Measurements from ENCODE around the gene SPIB.
A peak's percentile ranks its signal among the peaks of the same experiment; 100 is the strongest.
"Not testable (repeated sequence)": the region's sequence is repeated elsewhere in the genome, so short reads cannot be mapped to it uniquely, and the experiment has no call there.

Gene SPIB

DNA sequence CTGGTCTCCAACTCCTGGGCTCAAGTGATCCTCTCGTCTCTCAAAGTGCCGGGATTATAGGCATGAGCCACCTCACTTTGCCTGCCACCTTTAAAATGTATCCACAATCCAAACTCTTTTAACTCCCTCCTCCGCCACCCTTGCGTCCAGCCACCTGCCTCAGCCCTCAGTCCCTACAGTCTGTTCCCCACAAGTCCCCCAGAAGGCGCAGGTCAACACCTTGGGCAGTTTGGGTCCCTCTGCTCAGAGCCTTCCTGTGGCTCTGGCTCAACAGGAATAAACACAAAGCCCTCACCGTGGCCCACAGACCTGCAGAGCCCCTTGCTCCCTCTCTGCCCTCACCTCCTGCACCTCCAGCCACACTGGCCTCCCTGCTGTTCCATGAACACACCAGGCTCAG lies 50.1 kb downstream of the SPIB start:
- no peak for DNase-seq (ENCODE audit: low read depth)

- DNase-seq (ENCODE audit: low read depth): not testable (repeated sequence)
These were observed 54.6 kb downstream of the SPIB start for GRCh38 chr19:50473336-50473735.

GRCh38 chr19:50475101-50475568 lies 56.4 kb downstream of the SPIB start:
- no peak for DNase-seq (ENCODE audit: low read depth)

DNA sequence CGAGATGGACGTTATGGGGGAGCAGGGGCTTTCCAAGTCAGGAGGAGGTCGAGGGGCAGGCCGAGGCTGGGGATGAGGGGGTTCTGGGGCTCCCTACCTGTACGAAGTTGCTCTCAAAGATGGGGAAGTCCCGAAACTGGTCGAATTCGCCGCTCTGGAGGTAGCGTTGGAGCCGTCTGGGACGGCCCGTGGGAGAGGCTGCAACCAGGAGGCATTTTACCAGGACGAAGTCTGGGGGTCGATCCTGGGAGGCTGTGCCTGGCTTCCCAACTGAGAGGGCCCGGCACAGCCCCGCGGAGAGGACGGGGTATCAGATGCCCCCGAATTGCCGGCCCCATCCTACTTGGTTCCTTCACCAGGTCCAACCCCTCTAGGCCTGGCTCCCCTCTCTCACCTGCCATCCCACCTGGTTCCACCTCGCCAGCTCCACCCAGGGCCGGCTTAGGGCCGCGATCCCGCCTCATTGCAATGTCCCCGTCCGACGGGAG lies 57.0 kb downstream of the SPIB start:
- DNase-seq (ENCODE audit: low read depth): no peak

DNA sequence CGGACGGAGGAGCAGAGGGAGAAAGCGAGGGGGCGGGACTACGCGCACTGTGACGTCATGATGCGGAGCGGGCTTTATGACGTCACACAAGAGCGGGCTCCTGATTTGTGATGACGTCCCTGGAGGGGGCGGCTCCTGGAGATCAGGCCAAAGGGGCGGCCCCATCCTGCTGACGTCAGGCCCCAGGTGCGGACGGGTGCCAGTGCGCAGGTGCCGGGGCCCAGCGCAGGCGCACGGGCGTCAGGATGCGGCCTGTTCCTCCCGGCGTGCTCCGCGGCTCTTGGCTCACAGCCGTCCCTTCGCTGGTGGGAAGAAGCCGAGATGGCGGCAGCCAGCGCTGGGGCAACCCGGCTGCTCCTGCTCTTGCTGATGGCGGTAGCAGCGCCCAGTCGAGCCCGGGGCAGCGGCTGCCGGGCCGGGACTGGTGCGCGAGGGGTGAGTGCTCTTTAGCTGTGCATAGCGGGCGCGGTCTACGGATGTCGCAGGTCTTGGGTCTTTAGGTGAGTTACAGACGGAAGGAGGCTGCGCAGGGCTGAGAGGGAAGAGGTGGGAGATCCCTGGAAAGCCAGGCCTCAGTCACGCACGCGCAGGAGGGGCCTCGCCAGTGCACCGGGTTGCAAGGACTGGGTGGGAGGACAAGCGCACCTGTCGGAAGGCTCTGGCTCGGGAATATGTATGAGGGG lies 57.6 kb downstream of the SPIB start, which contains the start of the genes EMC10 and GARIN5A:
TSS of gene EMC10 (plus strand) at position 284 of the 683 bp plus-strand sequence. CDS start at position 322, 38 bp downstream.
TSS of gene GARIN5A (minus strand) at position 625 of the 683 bp plus-strand sequence. CDS start at position 165, 460 bp downstream.
- DNase-seq (ENCODE audit: low read depth): peak; percentile 85

DNA sequence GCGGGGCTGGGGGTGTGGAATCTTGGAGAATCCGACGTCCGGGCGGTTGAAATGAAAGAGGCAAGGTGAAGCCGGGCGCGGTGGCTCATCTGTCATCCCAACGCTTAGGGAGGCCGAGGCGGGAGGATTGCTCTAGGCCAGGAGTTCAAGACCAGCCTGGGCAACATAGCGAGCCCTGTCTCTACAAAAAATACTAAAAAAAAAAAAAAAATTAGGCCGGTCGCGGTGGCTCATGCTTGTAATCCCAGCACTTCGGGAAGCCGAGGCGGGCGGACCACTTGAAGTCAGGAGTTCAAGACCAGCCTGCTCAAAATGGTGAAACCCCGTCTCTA lies 58.1 kb downstream of the SPIB start:
- DNase-seq (ENCODE audit: low read depth): no peak

DNA sequence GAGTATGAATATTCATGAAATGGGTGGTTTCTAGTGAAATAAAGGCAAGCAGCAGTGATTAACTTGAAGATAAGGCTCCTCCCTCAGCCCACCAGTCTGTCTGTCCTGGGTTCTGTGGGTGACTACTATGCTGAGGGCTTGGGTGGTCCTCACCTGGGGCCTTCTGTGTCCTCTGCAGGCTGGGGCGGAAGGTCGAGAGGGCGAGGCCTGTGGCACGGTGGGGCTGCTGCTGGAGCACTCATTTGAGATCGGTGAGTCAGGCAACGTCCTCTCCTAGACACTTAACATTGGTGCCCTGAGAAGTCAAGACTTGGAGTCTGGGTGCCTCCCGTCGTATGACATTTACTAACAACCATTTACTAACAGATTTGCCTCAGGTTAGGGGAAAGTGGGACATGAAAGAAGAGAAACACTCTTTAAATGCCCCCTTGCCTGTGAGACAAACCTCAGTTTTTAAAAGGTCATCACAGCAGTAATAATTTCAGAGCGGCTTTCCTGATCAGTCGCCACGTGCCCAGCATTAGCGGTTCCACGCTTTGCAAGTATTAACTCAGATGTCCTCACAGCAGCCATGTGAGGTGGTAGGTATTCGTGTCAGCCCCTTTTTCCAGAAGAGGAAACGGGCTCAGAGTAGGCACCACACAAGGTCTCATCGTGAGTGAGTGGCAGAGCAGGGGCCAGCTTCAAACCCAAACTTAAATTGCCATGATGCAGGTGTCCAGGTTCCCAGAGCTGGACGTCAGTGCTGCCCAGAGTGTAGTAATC lies 59.2 kb downstream of the SPIB start:
- no peak for DNase-seq (ENCODE audit: low read depth)

DNA sequence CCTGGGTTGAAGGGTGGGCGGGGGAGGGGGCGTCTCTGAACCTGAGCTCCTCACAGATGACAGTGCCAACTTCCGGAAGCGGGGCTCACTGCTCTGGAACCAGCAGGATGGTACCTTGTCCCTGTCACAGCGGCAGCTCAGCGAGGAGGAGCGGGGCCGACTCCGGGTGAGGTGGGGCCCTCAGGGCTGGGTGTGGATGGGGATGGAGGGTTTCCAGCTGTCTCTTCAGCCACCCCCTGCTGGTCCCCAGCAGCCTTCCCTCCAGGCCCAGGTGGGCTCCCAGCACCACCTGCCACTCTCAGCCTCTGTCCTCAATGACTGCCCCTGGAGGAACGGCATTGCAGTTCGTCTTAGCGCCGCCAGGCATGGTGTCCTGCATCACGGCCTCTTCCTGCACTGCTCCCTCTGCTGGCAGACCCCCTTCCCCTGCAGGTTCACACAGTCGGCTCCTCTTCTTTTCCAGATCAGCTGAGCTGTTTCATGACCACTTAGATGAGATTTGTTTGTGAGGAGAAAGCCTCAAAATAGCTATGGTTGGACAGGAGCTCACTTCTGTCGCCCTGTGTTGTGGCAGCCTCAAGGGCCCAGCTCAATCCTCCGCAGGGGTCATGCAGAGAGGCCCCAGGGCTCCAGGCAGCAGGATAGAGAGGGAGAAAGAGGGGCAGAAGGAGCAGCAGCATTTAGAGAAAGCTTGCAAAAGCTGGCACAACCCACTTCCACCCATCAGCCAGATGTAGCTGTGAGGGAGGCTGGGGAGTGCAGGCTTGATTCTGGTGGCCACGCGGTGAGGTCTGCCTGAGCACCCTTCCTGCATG lies 60.4 kb downstream of the SPIB start:
- no peak for DNase-seq (ENCODE audit: low read depth)

- no peak for DNase-seq (ENCODE audit: low read depth)
These were observed 61.1 kb downstream of the SPIB start for GRCh38 chr19:50479761-50480251.

GRCh38 chr19:50480281-50481111 lies 61.8 kb downstream of the SPIB start:
- DNase-seq (ENCODE audit: low read depth): no peak

Measured in T-helper 22 cell (primary cell).